Naive thymus-derived CD4-positive, alpha-beta T cell (primary cell): ENCODE data around the gene MBIP. TPM values are rescaled to one million over a fixed set of nuclear protein-coding genes. Genes with fewer than 3 reads are reported as not detected.
A peak's percentile ranks its signal among the peaks of the same experiment; 100 is the strongest.

Experiments
- ATAC-seq: fragments of 150-1000 bp; cut with Tn5 transposase; 2 replicates; pipeline ENCODE4 v1.10.0; 2021; ENCODE audit warnings: mild to moderate bottlenecking, moderate library complexity
- CTCF ChIA-PET: fragments of 350-600 bp; sonication (Branson Sonifier 250); formaldehyde crosslinking; loops from one replicate; lab custom pipeline; 2021; ENCODE audit warnings: antibody characterized with exemption; lab: Charles Lee
- POLR2A ChIA-PET: fragments of 350-600 bp; sonication (Branson Sonifier 250); formaldehyde crosslinking; loops from one replicate; lab custom pipeline; 2021; ENCODE audit warnings: antibody characterized with exemption, inconsistent platforms; lab: Charles Lee
- DNase-seq, 9 donors: peaks; one replicate each; pipeline versions ENCODE4 v3.0.0 to v3.0.0-alpha.2; 2020 to 2022; ENCODE audit warnings: mixed read lengths in 1 of 9
- H3K27ac ChIP-seq: one replicate; pipeline ENCODE4 v1.7.0; 2013; ENCODE audit warnings: mild to moderate bottlenecking, low read depth, low read length, moderate library complexity
- H3K27me3 ChIP-seq, 2 donors: one replicate each; pipeline ENCODE4 v1.7.0; 2013; ENCODE audit warnings: low read length in 2 of 2, mild to moderate bottlenecking in 2 of 2, moderate library complexity in 2 of 2; ENCODE audit not compliant: control insufficient read depth in 2 of 2, insufficient read depth in 2 of 2
- H3K36me3 ChIP-seq, 3 experiments: 1 replicate in 2 of 3; 2 replicates in 1 of 3; pipeline ENCODE4 v1.7.0; 2013; ENCODE audit warnings: low read length in 3 of 3, mild to moderate bottlenecking in 3 of 3, moderate library complexity in 1 of 3; ENCODE audit not compliant: insufficient read depth in 3 of 3, control insufficient read depth in 2 of 3
- H3K4me1 ChIP-seq, 2 donors: one replicate each; pipeline ENCODE4 v1.7.0; 2013; ENCODE audit warnings: low read length in 2 of 2, mild to moderate bottlenecking in 2 of 2, moderate library complexity in 1 of 2; ENCODE audit not compliant: control insufficient read depth in 2 of 2, insufficient read depth in 2 of 2
- H3K4me3 ChIP-seq: 2 replicates; pipeline ENCODE4 v1.7.0; 2013; ENCODE audit warnings: mild to moderate bottlenecking, low read length
- H3K9me3 ChIP-seq, 3 experiments: 1 replicate in 2 of 3; 2 replicates in 1 of 3; pipeline ENCODE4 v1.7.0; 2013; ENCODE audit warnings: low read length in 3 of 3; ENCODE audit not compliant: control insufficient read depth in 2 of 3
- H3K27ac Mint-ChIP-seq, 9 donors: one replicate each; pipeline ENCODE4 v1.8.0; 2020 to 2022; ENCODE audit warnings: mixed read lengths in 9 of 9, mild to moderate bottlenecking in 8 of 9, moderate library complexity in 5 of 9, inconsistent platforms in 2 of 9
- H3K27me3 Mint-ChIP-seq, 5 donors: one replicate each; pipeline ENCODE4 v1.8.0; 2021 to 2022; ENCODE audit warnings: mixed read lengths in 5 of 5, mild to moderate bottlenecking in 1 of 5
- H3K36me3 Mint-ChIP-seq, 5 donors: one replicate each; pipeline ENCODE4 v1.8.0; 2020 to 2022; ENCODE audit warnings: mixed read lengths in 5 of 5, mild to moderate bottlenecking in 3 of 5, inconsistent platforms in 1 of 5
- H3K4me1 Mint-ChIP-seq, 7 donors: one replicate each; pipeline ENCODE4 v1.8.0; 2020 to 2022; ENCODE audit warnings: mixed read lengths in 7 of 7, mild to moderate bottlenecking in 3 of 7, inconsistent platforms in 1 of 7
- H3K4me3 Mint-ChIP-seq, 10 donors: one replicate each; pipeline ENCODE4 v1.8.0; 2020 to 2022; ENCODE audit warnings: mild to moderate bottlenecking in 10 of 10, mixed read lengths in 10 of 10, moderate library complexity in 6 of 10, inconsistent platforms in 2 of 10
- H3K9me3 Mint-ChIP-seq, 11 donors: one replicate each; pipeline ENCODE4 v1.8.0; 2020 to 2022; ENCODE audit warnings: mixed read lengths in 11 of 11, mild to moderate bottlenecking in 4 of 11, inconsistent platforms in 1 of 11, moderate library complexity in 1 of 11
- intact Hi-C, 2 donors: fragments of 100-400 bp; cut with micrococcal nuclease; formaldehyde crosslinking; loops; one replicate each; pipeline ENCODE4 v1.15.1; 2023
- polyA plus RNA-seq, 2 donors: library from polyadenylated mRNA; unstranded; fragments of 300-500 nt; fragmentation: Illumina TruSeq; gene quantifications; one replicate each; pipeline ENCODE4 v1.2.3, GENCODE V29; 2021
- total RNA-seq, 6 experiments: library from RNA in 5 of 6; stranded (reverse) in 5 of 6; gene quantifications; 1 replicate in 5 of 6; 2 replicates in 1 of 6; pipeline ENCODE4 v1.2.3 and lab custom pipeline; 2021 to 2026

MBIP gene
- total RNA-seq (10 to 100 TPM; 22.5 to 42.7 (median 24.6) TPM), polyA plus RNA-seq (10 to 100 TPM; 24.7 to 29.3 TPM), total RNA-seq (lab: John Stamatoyannopoulos, UW) (17.8 reads per million, percentile 48 among the genes with 10 or more reads in this experiment)

DNA sequence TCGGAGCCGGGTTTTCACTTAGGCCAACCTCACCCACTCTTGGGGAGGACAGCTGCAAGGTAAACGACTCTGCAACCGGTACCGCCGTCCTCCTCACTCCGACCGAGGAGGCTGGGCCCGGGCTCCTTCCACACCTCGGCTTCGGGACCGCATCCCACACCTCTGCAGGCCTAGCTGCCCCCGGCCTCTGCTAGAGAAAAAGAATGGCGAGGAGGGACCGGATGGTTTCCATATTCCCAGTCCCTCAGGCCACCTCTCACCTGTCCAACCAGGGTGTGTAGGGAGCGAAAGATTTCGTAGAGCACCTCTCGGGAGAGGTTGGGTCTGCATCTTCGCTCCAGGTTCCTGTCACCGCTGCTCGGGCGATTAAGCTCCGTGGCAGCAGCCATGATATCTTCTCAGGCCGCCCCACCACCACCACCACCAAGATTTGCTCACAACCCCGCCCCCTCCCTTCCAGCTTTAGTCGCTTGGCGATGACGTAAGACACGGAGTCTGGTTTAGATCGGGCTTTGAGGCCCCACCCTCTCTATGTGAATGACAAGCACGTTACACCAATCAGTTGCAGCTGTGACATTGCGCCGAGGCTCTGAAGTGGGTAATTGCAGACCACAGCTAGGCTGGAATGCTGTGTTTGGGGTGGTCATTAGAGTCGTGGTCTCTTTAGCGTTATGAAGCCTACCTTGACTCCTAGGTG, at the start of gene MBIP:
MBIP (minus strand) TSS at position 438 of the 697 bp plus-strand sequence; CDS start at position 389, 49 bp downstream.
- CTCF ChIA-PET: no interaction called here
- H3K27ac Mint-ChIP-seq: peak within 1 kb of the TSS; percentile 90 to 97 (median 95)
- H3K27me3 ChIP-seq: no peaks in the 10 kb centered on the region
- peak within 1 kb of the TSS; percentile 88 to 99 (median 98) for H3K4me3 Mint-ChIP-seq
- intact Hi-C loops: loop anchor here (1.0 to 10.0 kb wide), 8 partner anchors 54 to 1856 kb away; partner anchors contain the start of genes BRMS1L (in 2 of the 2), NFKBIA (in 1 of the 2), PRORP (in 1 of the 2) and RALGAPA1 (in 1 of the 2)
- peak within 1 kb of the TSS; percentile 81 for H3K27ac ChIP-seq
- H3K36me3 ChIP-seq: peaks cover 0 to 5% (median 0%) of the 10 kb centered on the region in 3 experiments
- H3K36me3 Mint-ChIP-seq: peaks cover 0 to 4% (median 0%) of the 10 kb centered on the region in 5 donors
- H3K4me1 Mint-ChIP-seq: peaks cover 16 to 52% (median 46%) of the 10 kb centered on the region in 7 donors
- H3K4me3 ChIP-seq: peak within 1 kb of the TSS; percentile 97
- no peaks in the 10 kb centered on the region for H3K9me3 ChIP-seq
- POLR2A ChIA-PET: interaction anchor here (0.6 to 0.8 kb wide), 2 partner anchors 17 to 188 kb away, joined by 3 read pairs; no protein-coding TSS in a partner anchor
- peaks cover 0 to 4% (median 0%) of the 10 kb centered on the region in 11 donors for H3K9me3 Mint-ChIP-seq
- ATAC-seq (peak; percentile 99), DNase-seq (peak; percentile 65 to 96 (median 85))
- H3K27me3 Mint-ChIP-seq: peaks cover 6 to 25% (median 10%) of the 10 kb centered on the region in 5 donors
- peaks cover 4 to 12% of the 10 kb centered on the region in 2 donors for H3K4me1 ChIP-seq

- Mint-ChIP-seq H3K4me1 (no peaks in the 10 kb centered on the region), H3K27ac (no peak overlapping the region)
- POLR2A ChIA-PET: no interaction called here
These were observed 47.7 kb upstream of the MBIP start for GRCh38 chr14:36367985-36368774.

GRCh38 chr14:36365766-36366165, 45.3 kb upstream of the MBIP start:
- CTCF ChIA-PET: no interaction called here
- Mint-ChIP-seq H3K36me3 (no peaks in the 10 kb centered on the region), H3K4me3 (no peak overlapping the region), H3K9me3 (no peaks in the 10 kb centered on the region), H3K27ac (no peak overlapping the region), H3K4me1 (no peaks in the 10 kb centered on the region), H3K27me3 (peaks cover 0 to 16% (median 4%) of the 10 kb centered on the region in 5 donors)
- Histone ChIP-seq H3K4me3 (no peak overlapping the region), H3K9me3 (no peaks in the 10 kb centered on the region), H3K27ac (no peak overlapping the region), H3K4me1 (no peaks in the 10 kb centered on the region), H3K36me3 (no peaks in the 10 kb centered on the region), H3K27me3 (no peaks in the 10 kb centered on the region)
- DNase-seq (no peak), ATAC-seq (no peak)
- POLR2A ChIA-PET: no interaction called here
- intact Hi-C loops: no loop called here

More at GRCh38 chr14:36367985-36368774, 47.7 kb upstream of the MBIP start:
- no peak overlapping the region for H3K4me3 Mint-ChIP-seq
- no peaks in the 10 kb centered on the region for H3K36me3 ChIP-seq
- no peaks in the 10 kb centered on the region for H3K9me3 ChIP-seq
- no peak overlapping the region for H3K4me3 ChIP-seq
- CTCF ChIA-PET: no interaction called here
- no peaks in the 10 kb centered on the region for H3K36me3 Mint-ChIP-seq
- ATAC-seq (no peak), DNase-seq (no peak)
- H3K9me3 Mint-ChIP-seq: no peaks in the 10 kb centered on the region
- no peaks in the 10 kb centered on the region for H3K4me1 ChIP-seq
- intact Hi-C loops: no loop called here
- no peaks in the 10 kb centered on the region for H3K27me3 ChIP-seq
- no peak overlapping the region for H3K27ac ChIP-seq
- H3K27me3 Mint-ChIP-seq: peaks cover 0 to 16% (median 4%) of the 10 kb centered on the region in 5 donors

GRCh38 chr14:36363704-36364103, 43.3 kb upstream of the MBIP start:
- Mint-ChIP-seq H3K27ac (no peak overlapping the region), H3K27me3 (peaks cover 0 to 19% (median 7%) of the 10 kb centered on the region in 5 donors), H3K9me3 (peaks cover 0 to 2% (median 0%) of the 10 kb centered on the region in 11 donors), H3K36me3 (no peaks in the 10 kb centered on the region), H3K4me1 (no peaks in the 10 kb centered on the region), H3K4me3 (no peak overlapping the region)
- Histone ChIP-seq H3K27ac (no peak overlapping the region), H3K27me3 (no peaks in the 10 kb centered on the region), H3K4me3 (no peak overlapping the region), H3K36me3 (no peaks in the 10 kb centered on the region), H3K9me3 (no peaks in the 10 kb centered on the region), H3K4me1 (no peaks in the 10 kb centered on the region)
- DNase-seq (no peak), ATAC-seq (no peak)
- ChIA-PET CTCF (no interaction called here), POLR2A (no interaction called here)
- intact Hi-C loops: no loop called here

- ChIA-PET CTCF (no interaction called here), POLR2A (no interaction called here)
- no peak for DNase-seq
- ATAC-seq: no peak
- Mint-ChIP-seq H3K4me3 (no peak overlapping the region), H3K27ac (no peak overlapping the region), H3K4me1 (no peaks in the 10 kb centered on the region), H3K36me3 (no peaks in the 10 kb centered on the region), H3K9me3 (peaks cover 0 to 7% (median 0%) of the 10 kb centered on the region in 11 donors), H3K27me3 (peaks cover 0 to 18% (median 6%) of the 10 kb centered on the region in 5 donors)
- Histone ChIP-seq H3K9me3 (no peaks in the 10 kb centered on the region), H3K4me1 (no peaks in the 10 kb centered on the region), H3K27me3 (no peaks in the 10 kb centered on the region), H3K27ac (no peak overlapping the region), H3K36me3 (no peaks in the 10 kb centered on the region), H3K4me3 (no peak overlapping the region)
- intact Hi-C loops: no loop called here
These were observed 42.2 kb upstream of the MBIP start for GRCh38 chr14:36362648-36363047.

DNA sequence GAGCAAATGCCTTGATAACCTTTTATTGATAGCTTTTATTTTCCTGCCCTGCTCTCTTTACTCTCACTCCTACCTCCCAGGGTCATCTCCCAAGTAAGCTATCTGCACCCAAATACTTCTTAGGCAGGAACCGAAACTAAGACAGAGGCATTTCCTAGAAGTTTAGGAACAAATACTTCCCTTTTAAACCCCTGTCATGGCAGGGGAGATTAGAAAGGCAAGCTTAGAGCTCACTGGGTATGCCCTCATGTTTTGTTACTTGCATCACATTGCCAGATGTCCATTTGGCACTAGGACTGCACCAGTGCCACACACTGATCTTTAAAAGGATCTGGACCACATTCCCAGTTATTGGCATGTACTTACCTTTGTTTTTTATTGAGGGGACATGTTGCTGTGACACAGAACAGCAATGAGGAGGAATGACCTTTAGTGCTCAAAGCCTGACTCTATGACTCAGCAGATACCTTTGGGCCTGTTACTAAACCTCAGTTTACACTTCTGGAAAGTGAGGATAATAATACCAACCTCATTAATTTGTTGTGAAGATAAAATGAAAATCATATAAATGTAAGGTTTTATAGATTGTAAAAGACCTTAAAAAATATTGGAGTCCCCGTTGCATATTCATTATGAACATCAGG, 40.9 kb upstream of the MBIP start:
- Mint-ChIP-seq H3K27ac (no peak overlapping the region), H3K9me3 (peaks cover 3 to 17% (median 7%) of the 10 kb centered on the region in 11 donors), H3K4me1 (no peaks in the 10 kb centered on the region), H3K4me3 (no peak overlapping the region), H3K36me3 (peaks cover 0 to 7% (median 4%) of the 10 kb centered on the region in 5 donors), H3K27me3 (peaks cover 0 to 14% (median 5%) of the 10 kb centered on the region in 5 donors)
- ATAC-seq (peak; percentile 32), DNase-seq (no peak)
- no peak overlapping the region for H3K27ac ChIP-seq
- H3K36me3 ChIP-seq: no peaks in the 10 kb centered on the region
- POLR2A ChIA-PET: no interaction called here
- H3K4me1 ChIP-seq: no peaks in the 10 kb centered on the region
- H3K4me3 ChIP-seq: no peak overlapping the region
- H3K27me3 ChIP-seq: no peaks in the 10 kb centered on the region
- intact Hi-C loops: no loop called here
- CTCF ChIA-PET: no interaction called here
- no peaks in the 10 kb centered on the region for H3K9me3 ChIP-seq
